PC-3 (cell line): ENCODE results near the gene CRTC3. TPM values are rescaled to one million over a fixed set of nuclear protein-coding genes. Genes with fewer than 3 reads are reported as not detected.

Source experiments
- ATAC-seq: fragments of 200-7000 bp; cut with Tn5 transposase; 2 replicates; pipeline ENCODE4 v1.9.1; 2020; ENCODE audit warnings: mild to moderate bottlenecking, moderate library complexity
- BruUV-seq: library from RNA; stranded (reverse); fragments of 400-500 nt; replicated peaks from 2 replicates; lab custom pipeline; 2021; lab: Mats Ljungman, UMichigan
- CTCF ChIA-PET: fragments of 300-600 bp; sonication (Branson Sonifier 250); formaldehyde crosslinking; loops from one replicate; lab custom pipeline; 2022; ENCODE audit warnings: antibody characterized with exemption; lab: Charles Lee
- POLR2A ChIA-PET: fragments of 300-600 bp; sonication (Branson Sonifier 250); formaldehyde crosslinking; loops from one replicate; lab custom pipeline; 2022; ENCODE audit warnings: antibody characterized with exemption; ENCODE audit not compliant: unreplicated experiment; lab: Charles Lee
- DNase-seq: peaks from one replicate; pipeline ENCODE4 v3.0.0-alpha.2; 2015
- H2AFZ ChIP-seq: fragments of 300-600 bp; sonication (generic); 2 replicates; pipeline ENCODE4 v1.6.0; 2016; ENCODE audit warnings: antibody characterized with exemption, low read length
- H3F3A ChIP-seq: fragments of 300-600 bp; sonication (generic); one replicate; pipeline ENCODE4 v1.6.0; 2017; ENCODE audit warnings: antibody characterized with exemption, low read length, control low read depth, mild to moderate bottlenecking; ENCODE audit not compliant: unreplicated experiment
- H3K27ac ChIP-seq: fragments of 300-600 bp; sonication (generic); 2 replicates; pipeline ENCODE4 v1.5.1; 2016; ENCODE audit warnings: mild to moderate bottlenecking, low read length
- H3K27me3 ChIP-seq: fragments of 300-600 bp; sonication (generic); 2 replicates; pipeline ENCODE4 v1.6.1; 2016; ENCODE audit warnings: low read length, mixed read lengths
- H3K36me3 ChIP-seq: fragments of 300-600 bp; sonication (generic); 2 replicates; pipeline ENCODE4 v1.6.1; 2016; ENCODE audit warnings: low read depth, mixed run types, low read length, mixed read lengths
- H3K4me1 ChIP-seq: fragments of 300-600 bp; sonication (generic); 2 replicates; pipeline ENCODE4 v1.5.1; 2016; ENCODE audit warnings: low read length; ENCODE audit not compliant: insufficient read depth
- H3K4me2 ChIP-seq: fragments of 300-600 bp; sonication (generic); 2 replicates; pipeline ENCODE4 v1.6.0; 2016; ENCODE audit warnings: low read length
- H3K4me3 ChIP-seq: fragments of 300-600 bp; sonication (generic); 2 replicates; pipeline ENCODE4 v1.5.1; 2016; ENCODE audit warnings: mild to moderate bottlenecking, low read length, mixed read lengths
- H3K79me2 ChIP-seq: fragments of 300-600 bp; sonication (generic); 2 replicates; pipeline ENCODE4 v1.6.1; 2017; ENCODE audit warnings: low read length, mixed read lengths
- H3K9ac ChIP-seq: fragments of 300-600 bp; sonication (generic); 2 replicates; pipeline ENCODE4 v1.6.0; 2016; ENCODE audit warnings: mild to moderate bottlenecking, low read length
- H3K9me2 ChIP-seq: fragments of 300-600 bp; sonication (generic); replicated peaks from 2 replicates; pipeline ENCODE4 v1.6.1; 2016; ENCODE audit warnings: mixed run types, low read length, mixed read lengths
- H3K9me3 ChIP-seq: fragments of 300-600 bp; sonication (generic); 2 replicates; pipeline ENCODE4 v1.6.1; 2016; ENCODE audit warnings: low read length, mixed read lengths
- H4K20me1 ChIP-seq: fragments of 300-600 bp; sonication (generic); 2 replicates; pipeline ENCODE4 v1.6.1; 2016; ENCODE audit warnings: low read length, mixed read lengths
- CTCF ChIP-seq: fragments of 300-600 bp; sonication (generic); conservative IDR thresholded peaks from 2 replicates; pipeline ENCODE4 v1.5.1; 2017; ENCODE audit warnings: antibody characterized with exemption, low read depth, mild to moderate bottlenecking, low read length
- EZH2 ChIP-seq: fragments of 300-600 bp; sonication (generic); IDR thresholded peaks from one replicate; pipeline ENCODE4 v1.6.1; 2017; ENCODE audit warnings: antibody characterized with exemption, mild to moderate bottlenecking, low read length; ENCODE audit not compliant: unreplicated experiment
- EZH2phosphoT487 ChIP-seq: fragments of 300-600 bp; sonication (generic); IDR thresholded peaks from 2 replicates; pipeline ENCODE4 v1.6.1; 2018; ENCODE audit warnings: mild to moderate bottlenecking, antibody characterized with exemption, low read length, borderline replicate concordance
- intact Hi-C: fragments of 100-400 bp; cut with micrococcal nuclease; formaldehyde crosslinking; loops from 2 replicates; pipeline ENCODE4 v1.9.0; 2023
- total RNA-seq: library from RNA; depleted of rRNA; stranded (reverse); fragments of >200 nt; gene quantifications from 2 replicates; pipeline ENCODE4 v1.2.3, GENCODE V29; 2014

Gene CRTC3
- total RNA-seq, 1 experiment from 2014 or later = 12.4 TPM

- no TSS peak for BruUV-seq
- H3K36me3 ChIP-seq = no peaks in the 10 kb centered on the region
- TF ChIP-seq EZH2 = no peak
- no peak for TF ChIP-seq EZH2phosphoT487
- TF ChIP-seq CTCF = no peak
- DNase-seq (no peak), ATAC-seq (no peak)
- H2AFZ ChIP-seq = no peak overlapping the region
- no peaks in the 10 kb centered on the region for H3K9me3 ChIP-seq
- no peak overlapping the region for H3K27ac ChIP-seq
- ChIA-PET POLR2A (no interaction called here), CTCF (no interaction called here)
- no peaks in the 10 kb centered on the region for H4K20me1 ChIP-seq
- H3K4me1 ChIP-seq = peaks cover 19% of the 10 kb centered on the region
- no peaks in the 10 kb centered on the region for H3K79me2 ChIP-seq
- intact Hi-C loops = no loop called here
- no peaks in the 10 kb centered on the region for H3F3A ChIP-seq
- H3K27me3 ChIP-seq = no peaks in the 10 kb centered on the region
- no peak overlapping the region for H3K9ac ChIP-seq
- no peaks in the 10 kb centered on the region for H3K9me2 ChIP-seq
- H3K4me2 ChIP-seq = no peak overlapping the region
- H3K4me3 ChIP-seq = no peak overlapping the region
Measured at GRCh38 chr15:90684281-90684680, 154.6 kb downstream of the CRTC3 start.

- no peak overlapping the region for H2AFZ ChIP-seq
- no peaks in the 10 kb centered on the region for H4K20me1 ChIP-seq
- no peaks in the 10 kb centered on the region for H3K9me3 ChIP-seq
- no peaks in the 10 kb centered on the region for H3K79me2 ChIP-seq
- TF ChIP-seq CTCF (no peak), EZH2phosphoT487 (no peak), EZH2 (no peak)
- peaks cover 9% of the 10 kb centered on the region for H3K4me1 ChIP-seq
- no peak overlapping the region for H3K9ac ChIP-seq
- no peaks in the 10 kb centered on the region for H3K27me3 ChIP-seq
- H3K9me2 ChIP-seq = no peaks in the 10 kb centered on the region
- intact Hi-C loops = no loop called here
- DNase-seq (no peak), ATAC-seq (no peak)
- H3K27ac ChIP-seq = no peak overlapping the region
- no peaks in the 10 kb centered on the region for H3K36me3 ChIP-seq
- ChIA-PET CTCF (no interaction called here), POLR2A (no interaction called here)
- no peaks in the 10 kb centered on the region for H3F3A ChIP-seq
- H3K4me3 ChIP-seq = no peak overlapping the region
- BruUV-seq = no TSS peak
- H3K4me2 ChIP-seq = no peak overlapping the region
Measured at GRCh38 chr15:90685591-90686434, 156.1 kb downstream of the CRTC3 start.
